HL-60/S4 (cell line): ENCODE data around the gene FXYD1.
"Not testable (repeated sequence)": the region's sequence is repeated elsewhere in the genome, so short reads cannot be mapped to it uniquely, and the experiment has no call there.

Experiments used
- in situ Hi-C: fragments of 300-500 bp; cut with MboI; formaldehyde crosslinking; loops from 2 replicates; pipeline ENCODE4 v1.14.3; 2022; ENCODE audit warnings: low sequenced_read_pairs

Gene FXYD1

DNA sequence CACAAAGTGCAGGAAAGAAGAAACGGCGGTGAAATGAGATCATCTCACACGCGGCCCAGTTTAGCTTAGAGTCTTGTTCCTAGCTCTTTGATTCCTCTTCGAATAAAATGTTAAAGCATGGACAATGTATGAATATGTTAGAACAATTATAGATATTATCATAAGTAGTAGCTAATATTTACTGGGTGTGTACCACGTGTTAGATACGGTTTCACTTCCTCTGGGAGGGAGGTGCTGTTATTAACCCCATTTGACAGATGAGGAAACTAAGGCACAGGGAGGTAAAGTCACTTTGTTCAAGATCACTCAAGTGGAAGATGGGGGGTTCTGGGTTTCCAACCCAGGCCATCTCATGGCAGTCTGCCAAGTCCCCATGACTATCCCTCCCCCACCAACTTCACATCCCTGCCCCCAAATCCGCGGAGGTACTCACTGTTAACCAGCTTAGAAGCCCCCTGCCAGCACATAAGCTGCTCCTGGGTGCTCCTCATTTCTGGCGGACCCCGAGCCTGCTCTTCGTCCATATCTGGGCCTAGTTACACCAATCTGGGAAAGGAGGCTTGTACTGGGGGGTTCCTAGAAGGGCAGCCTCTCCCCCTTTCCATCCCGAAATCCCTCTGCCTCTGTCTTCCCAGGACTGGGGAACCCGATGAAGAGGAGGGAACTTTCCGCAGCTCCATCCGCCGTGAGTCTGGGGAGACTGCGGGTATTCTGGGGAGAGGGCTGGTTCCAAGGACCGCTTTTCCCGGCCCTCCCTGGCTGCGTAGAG lies 3.4 kb downstream of the FXYD1 start:
- in situ Hi-C loops = no loop called here

DNA sequence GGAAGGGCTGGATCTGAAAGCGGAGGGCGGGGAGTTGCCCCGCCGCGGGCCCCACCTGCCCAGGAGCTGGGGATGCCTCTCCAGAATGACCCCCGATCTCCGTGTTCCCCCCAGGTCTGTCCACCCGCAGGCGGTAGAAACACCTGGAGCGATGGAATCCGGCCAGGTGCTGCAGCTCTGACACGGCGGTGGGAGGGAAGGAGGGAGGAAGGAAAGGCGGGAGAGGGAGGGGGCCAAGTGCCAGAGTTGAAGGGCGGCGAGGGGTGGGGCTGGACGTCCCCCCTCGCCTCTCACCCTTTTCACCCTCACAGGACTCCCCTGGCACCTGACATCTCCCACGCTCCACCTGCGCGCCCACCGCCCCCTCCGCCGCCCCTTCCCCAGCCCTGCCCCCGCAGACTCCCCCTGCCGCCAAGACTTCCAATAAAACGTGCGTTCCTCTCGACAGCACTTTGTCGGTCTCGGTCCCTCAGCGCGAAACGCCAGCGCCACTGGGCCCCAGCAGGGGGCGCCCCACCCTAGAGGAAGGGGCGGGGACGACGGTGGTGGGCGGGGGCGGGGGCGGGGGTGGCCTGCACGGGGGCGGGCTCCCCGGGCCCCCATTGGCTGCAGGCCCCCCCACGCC lies 4.1 kb downstream of the FXYD1 start:
- in situ Hi-C loops = no loop called here

DNA sequence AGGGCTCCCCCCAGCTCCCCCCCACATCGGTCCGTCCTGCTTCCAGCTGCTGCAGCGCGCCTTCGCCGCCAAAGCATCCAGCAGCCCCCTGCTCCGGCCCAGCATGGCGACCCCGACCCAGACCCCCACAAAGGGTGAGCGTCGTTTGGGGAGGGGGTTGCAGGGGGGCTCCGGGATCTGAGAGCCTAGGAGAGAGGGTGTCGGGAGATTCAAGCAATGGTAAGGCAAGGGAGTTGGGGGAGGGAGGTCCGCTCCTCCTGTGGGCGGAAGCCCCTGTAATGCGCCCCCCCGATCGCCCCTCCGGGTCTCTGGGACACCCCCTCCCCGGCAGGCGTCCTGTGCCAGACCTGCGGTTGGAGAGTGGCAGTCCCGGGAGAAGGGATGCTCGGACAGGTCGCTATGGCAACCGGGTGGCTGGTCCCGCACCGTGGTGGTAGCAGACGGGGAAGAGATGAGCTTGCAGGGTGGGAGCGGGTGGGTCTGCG lies 4.6 kb downstream of the FXYD1 start, which contains the start of gene FXYD7:
FXYD7 (plus strand) TSS at position 25 of the 485 bp plus-strand sequence; CDS start at position 104, 79 bp downstream.
- in situ Hi-C loops = no loop called here

DNA sequence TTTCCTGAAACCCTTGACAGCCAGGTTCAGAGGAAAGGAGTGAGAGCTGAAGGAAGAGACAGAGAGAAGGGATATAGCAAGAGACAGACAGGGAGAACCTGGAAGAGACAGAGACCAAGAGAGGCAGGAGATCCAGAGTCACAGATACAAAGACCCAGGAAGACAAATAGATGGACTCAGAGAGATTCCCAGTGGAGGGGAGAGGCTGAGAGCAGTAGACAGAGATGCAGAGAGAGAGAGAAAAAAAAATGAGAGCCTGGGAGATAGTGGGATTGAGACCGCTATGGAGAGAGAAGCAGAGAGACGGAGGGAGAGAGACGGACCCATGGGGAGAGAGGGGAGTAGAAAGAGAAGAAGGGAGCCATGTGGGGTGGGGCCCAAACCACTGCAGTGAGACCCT lies 5.2 kb downstream of the FXYD1 start:
- in situ Hi-C loops = no loop called here

DNA sequence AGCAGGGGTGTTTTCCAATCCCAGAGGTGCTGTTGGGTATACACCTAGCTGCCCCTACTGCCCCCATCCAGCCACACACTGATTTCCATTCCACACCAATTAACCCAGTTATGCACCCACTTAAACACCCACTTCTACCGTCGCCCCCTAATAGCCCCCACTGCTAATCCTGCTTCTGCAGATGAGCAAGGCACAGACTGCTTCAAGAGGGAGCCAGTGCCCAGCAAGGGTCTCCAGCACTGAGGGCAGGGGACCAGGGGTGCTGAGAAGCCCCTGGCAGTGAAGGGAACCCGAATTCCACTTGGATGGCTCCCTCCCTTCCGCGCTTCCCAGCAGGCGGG lies 5.6 kb downstream of the FXYD1 start:
- in situ Hi-C loops = no loop called here

DNA sequence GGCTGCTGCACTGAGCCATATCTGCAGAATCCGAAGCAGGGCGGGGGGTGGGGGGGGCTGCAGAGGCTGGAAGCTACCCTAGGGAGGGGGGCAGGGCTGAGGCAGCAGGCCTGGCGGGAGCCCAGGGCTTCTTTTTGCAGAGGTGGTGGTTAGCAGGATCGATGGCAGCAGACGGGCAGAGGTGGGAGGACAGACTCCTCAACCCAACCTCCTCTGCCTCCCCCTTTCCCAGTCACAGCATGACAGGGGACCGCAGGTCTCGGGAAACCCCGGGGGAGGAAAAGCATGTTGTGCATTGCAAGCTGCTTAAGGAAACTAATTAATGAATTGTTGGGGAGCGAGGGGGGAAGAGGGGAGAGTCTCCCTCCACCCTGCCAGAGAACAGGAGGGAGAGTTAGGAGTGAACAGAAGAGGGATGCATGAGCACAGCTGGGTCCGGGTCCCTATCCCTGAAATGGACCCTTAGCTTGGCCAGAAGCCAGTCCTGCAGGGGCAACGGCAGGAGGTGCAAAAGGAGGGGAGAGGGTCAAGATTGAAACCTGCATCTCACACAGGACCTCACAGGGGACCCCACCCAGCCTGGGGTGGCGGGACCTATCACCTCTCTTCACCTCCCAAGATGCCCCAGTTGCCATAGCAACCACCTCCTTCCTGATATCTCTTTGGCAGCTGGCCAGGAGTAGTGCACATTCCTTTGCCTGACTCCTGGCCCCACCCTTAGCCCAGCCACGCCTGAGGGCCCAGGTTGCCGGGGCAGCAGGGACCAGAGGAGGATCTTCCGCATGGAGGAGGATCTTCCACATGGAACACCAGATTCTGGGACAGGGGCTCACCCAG lies 6.2 kb downstream of the FXYD1 start:
- in situ Hi-C loops = no loop called here

DNA sequence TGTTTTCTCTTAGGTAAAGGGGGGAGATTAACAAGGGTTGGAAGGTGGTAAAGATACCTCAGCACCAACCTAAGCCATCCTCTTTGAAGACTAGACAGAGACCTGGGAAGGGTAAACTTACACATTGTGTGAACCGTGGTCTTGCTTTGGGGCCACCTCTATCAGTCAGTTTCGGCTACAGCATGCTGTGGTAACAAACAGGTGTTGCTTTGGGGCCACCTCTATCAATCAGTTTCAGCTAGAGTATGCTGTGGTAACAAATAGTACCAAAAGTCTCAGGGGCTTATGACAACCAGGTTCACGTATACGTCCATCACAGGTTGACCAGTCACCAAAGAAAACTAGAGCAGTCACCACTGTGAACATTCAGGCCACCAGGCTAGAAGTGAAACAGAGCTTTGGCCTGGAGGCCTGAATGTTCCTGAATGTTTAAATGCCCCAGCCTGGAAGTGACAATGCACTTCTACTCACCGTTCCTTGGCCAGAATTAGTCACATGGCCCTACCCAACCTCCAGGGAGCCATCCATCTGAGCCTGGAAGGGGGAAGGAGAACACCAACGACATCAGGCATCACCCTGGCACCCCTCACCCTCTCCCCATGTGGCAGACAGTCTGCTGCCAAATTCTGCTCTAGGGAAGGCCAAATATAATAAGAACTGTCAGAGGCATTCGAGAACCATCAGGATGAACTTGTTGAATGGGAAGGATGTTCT lies 8.3 kb downstream of the FXYD1 start:
- in situ Hi-C loops = no loop called here

DNA sequence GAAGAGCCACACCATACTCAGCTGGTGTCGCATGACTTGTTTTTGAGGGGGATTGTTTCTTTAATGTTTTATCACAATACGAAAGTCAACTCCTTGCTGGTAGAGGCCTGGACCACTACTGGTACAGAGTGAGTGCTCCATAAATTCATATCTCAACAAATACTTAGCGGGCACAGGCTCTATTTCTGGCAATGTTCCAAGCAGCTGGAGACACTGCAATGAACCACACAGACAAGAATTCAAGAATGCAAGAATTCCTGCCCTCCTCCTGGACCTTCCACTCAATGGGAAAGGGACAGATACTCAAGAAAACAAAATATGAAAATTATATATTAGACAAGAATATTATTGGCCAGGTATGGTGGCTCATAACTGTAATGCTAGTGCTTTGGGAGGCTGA lies 10.8 kb downstream of the FXYD1 start:
- in situ Hi-C loops = no loop called here

DNA sequence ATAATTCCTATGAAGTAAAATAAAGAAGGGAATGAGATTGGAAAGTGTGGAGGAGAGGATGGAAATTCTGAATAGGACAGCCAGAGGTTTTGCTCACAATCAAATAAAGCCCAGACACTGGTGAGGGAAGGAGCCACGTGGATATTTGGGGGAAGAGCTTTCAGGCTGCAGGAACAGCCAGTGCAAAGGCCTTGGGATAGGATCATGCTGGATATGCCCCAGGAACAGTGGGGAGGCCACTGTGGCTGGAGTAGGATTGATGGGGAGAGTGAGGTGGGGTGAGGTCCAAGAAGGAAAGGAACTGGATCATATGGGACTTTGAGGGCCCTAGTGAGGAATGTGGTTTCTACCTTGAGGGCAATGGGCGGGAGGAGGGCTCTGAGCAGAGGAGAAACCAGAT lies 11.8 kb downstream of the FXYD1 start:
- in situ Hi-C loops = no loop called here

DNA sequence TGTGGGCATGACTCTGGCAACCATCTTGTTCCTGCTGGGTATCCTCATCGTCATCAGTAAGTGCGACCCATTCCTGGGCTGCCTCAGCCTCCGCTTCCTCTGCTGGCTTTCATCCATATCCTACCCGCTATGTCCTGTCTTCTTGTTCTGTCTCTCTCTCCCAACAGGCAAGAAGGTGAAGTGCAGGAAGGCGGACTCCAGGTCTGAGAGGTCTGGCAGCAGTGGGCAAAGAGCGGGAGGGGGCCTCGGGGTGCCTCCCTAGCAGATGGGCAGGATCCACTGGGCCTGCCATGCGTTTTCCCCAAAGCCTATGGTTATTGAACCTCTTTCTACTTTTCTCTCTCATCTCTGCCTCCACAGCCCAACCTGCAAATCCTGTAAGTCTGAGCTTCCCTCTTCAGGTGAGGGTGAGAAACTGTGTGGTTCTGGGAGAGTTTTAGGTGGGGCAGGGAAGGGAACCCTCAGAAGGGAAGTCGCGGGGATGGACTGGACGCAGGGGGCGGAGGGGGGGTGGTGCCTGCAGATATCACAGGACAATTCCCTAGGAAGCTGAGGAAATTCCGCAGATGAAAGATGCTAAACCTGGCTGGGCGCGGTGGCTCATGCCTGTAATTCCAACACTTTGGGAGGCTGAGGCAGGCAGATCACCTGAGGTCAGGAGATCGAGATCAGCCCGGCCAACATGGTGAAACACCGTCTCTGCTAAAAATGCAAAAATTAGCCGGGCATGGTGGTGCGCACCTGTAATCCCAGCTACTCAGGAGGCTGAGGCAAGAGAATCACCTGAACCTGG lies 12.8 kb downstream of the FXYD1 start:
- in situ Hi-C loops = no loop called here

DNA sequence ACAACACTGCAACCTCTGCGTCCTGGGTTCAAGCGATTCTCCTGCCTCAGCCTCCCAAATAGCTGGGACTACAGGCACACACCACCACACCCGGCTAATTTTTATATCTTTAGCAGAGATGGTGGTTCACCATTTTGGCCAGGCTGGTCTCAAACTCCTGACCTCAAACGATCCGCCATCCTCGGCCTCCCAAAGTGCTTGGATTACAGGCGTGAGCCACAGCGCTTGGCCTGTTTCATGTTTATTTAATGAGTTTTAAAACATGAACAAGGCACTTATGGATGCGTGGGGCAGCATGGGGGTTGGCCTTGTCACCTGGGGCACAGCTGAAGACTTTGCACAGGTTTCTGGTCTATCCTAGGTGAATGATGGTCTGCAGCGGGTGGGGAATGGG lies 14.5 kb downstream of the FXYD1 start:
- in situ Hi-C loops = not testable (repeated sequence)

DNA sequence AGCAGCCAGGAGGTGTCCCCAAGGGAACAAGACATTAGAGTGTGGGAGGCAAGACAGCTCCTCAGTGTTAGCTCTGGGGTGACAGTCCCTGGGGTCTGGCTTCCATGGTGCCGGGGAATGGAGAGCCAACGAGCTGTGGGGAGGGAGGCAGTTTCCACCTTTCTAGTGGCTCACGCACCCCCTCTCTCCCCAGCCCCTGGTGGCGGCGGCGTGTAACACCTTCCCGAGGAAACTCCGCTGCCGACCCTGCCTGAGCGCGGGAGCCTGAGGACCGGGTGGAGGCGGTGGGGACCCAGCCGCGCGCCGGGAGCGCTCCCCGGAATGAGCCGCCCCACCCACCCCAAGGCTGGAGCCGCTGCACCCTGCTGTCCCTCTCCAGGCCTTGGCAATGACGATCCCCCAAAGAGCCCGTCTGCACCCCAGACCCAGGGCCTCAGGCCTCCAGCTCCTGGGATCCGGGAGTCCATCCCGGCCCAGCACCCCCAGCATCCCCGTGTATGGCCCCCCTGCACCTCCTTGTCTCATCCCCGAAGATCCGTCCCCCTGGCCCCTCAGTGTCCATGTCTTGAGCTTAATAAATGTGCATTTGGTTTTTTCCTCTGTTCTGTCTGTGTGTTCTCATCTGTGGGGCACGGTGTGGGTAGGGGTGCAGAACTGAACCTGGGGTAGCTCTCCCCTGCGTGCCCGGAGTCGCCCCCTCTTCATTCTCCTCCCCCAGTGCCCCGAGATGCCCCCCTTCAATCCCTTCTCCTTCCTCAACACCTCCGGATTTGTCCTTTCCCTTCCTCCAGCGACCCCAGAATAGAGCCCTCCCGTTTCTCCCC lies 15.3 kb downstream of the FXYD1 start:
- in situ Hi-C loops = no loop called here

DNA sequence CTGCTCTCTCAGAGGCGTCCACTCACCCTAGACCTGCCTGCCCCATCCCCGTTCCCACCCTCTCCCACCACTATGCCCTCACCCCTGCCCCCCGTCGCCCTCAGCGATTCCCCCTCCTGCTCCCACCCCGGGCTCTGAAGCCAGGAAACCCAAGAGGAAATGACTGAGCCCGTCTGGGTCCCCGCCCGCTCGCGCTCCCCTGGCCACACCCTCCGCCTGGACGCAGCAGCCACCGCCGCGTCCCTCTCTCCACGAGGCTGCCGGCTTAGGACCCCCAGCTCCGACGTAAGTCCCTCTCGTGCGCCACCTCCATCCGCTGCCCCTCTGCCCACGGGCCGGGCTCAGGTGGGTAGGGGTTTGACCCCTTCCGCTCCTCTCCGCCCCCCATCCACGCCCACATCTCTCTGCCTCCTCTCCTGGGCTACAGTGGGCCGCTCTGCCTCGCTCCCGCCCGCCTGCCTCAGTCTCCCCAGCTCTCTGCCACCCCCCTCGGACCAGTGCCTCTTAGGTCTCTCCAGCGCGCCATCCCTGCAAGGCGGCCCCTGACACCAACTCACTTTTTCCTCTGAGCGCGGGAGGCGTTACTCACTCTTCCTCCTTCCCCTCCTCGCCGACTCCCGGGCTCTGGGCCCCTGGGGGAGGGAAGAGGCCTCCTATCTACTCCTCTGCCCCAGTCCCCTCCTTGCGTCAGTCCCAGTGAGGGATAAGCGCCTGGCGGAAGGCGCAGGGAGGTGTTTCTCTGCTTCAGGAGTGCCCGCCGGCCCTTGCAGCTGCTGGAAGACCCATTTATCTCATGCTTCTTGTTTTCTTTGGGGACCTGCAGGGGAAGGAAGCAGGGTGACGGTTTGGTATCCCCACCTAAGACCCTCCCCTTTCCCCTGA lies 16.1 kb downstream of the FXYD1 start, which contains the start of gene FXYD5:
FXYD5 (plus strand) TSS at position 211 of the 882 bp plus-strand sequence. CDS start 816 bp downstream, outside the sequence.
- in situ Hi-C loops = no loop called here

DNA sequence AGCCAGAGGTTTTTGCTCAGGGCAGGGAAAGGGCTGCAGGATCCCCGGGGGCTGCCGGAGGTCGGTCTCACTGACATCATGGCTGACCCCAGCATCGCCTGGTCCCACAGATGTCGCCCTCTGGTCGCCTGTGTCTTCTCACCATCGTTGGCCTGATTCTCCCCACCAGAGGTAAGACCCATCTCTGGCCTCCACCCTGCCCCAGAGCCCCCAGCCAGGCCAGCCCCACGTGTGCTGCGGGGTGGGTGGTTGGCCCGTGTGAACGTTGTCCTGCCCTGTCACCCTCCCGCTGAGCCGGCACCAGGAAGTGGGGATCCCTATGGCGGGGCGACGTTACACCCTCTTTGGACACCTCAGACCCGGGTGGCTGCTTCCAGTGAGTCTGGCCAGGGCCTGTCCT lies 16.8 kb downstream of the FXYD1 start:
- in situ Hi-C loops = no loop called here

DNA sequence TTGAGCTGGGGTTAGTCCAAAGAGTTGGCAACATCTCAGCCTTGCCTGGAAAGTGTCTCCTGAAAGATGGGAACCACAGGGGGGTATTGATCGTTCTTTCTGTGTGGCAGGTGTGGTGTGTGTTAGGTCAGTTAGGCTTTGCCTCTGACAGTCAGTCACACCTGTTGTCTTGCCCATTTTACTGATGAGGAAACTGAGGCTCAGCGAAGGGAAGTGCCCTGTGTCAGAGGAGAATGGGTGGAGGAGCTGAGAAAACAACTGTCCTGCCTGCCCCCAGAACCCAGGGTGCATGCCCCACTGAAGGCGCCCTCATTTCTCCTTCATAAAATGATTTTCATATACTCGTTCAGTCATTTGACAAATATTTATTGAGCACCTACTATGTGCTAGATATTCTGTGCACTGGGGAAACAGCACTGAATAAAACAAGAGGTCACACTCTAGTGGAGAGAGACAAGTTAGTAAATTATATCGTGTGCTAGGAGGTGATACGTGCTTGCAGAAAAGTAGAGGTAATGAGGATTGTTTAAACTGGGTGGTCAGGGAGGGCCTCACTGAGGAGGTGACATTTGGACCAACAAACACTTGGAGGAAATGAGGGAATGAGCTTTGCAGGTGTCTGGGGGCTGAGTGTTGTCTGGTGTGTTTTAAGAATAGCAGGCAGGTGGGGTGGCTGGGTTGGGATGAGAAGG lies 17.5 kb downstream of the FXYD1 start:
- in situ Hi-C loops = no loop called here

DNA sequence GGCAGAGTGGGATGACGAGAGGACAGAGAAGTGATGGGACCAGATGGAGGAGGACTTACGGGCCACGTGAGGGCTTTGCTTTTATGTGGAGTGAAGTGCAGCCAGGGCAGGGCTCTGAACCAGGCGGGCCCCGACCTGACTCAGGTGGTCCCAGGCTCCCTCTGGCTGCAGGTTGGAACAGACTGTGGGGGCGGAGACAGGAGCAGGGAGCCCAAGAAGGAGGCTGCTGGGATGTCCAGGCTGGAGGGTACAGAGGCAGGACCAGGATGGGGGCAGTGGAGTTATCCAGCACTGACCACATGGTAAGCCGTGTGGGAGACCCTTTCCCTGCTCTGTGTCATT lies 18.0 kb downstream of the FXYD1 start:
- in situ Hi-C loops = no loop called here

DNA sequence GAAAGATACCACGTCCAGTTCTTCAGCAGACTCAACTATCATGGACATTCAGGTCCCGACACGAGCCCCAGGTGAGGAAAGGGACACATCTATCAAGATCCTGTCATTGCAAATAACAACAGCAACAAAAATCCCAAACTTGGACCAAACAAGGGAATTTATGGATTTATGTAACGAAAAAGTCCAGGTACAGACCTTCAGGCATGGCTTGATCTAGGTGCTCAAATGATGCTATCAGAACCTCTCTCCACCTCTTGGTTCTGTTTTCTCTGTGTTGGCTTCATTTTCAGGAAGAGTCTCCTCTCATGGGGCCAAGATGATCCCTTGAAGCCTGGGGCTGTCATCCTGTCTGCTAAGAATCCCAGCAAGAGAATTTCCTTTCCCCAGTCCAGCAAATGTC lies 18.8 kb downstream of the FXYD1 start:
- in situ Hi-C loops = no loop called here

DNA sequence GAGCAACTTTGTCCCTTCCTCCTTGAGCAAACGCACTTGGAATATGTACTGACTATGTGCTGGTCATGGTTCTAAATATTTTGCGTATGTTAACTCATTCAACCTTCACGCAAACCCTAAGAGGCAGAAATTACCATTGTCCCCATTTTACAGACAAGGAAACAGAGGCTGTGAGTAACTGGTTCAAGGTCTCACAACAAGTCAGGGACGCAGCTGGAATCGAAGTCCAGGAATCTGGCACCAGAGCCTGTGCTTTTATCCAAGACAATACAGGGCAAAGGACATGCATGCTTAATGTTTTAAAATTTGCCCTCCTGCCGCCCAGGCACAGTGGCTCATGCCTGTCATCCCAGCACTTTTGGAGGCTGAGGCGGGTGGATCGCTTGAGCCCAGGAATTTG lies 21.0 kb downstream of the FXYD1 start:
- in situ Hi-C loops = no loop called here
